RPMI8226 (cell line): ENCODE results near the gene CUEDC1.
A peak's percentile ranks its signal among the peaks of the same experiment; 100 is the strongest.
"Not testable (repeated sequence)": the region's sequence is repeated elsewhere in the genome, so short reads cannot be mapped to it uniquely, and the experiment has no call there.

Experiments
- DNase-seq: peaks from one replicate; pipeline ENCODE4 v3.0.0-alpha.2; 2015

CUEDC1 gene

DNA sequence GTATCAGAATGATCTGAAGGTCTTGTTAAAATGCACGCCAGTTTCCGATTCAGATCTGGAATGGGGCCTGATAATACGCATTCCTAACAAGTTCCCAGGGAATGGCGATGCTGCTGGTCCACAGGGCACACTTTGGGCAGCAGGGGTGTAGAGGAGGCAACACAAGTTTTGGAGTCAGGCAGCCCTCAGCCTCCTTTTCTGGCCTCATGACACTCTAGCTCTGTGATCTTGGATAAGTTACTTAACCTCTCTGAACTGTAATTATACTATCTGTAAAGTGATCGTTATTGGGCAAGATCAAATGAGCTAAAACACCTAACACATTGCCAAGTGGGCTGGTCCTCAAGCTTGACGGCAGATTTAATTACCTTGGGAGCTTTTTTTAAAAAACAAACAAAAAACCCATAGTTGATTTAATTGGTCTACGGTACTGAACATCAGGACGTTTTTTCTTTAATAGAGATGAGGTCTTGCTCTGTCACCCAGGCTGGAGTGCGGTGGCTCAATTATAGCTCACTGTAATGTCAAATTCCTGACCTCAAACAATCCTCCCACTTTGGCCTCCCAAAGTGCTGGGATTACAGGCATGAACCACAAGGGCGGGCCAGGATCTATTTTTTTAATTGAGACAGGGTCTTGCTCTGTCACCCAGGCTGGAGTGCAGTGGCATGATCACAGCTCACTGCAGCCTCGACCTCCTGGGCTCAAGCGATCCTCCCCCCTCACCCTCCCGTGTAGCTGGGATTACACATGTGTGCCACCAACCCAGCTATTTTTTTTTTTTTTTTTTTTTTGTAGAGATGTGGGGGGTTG is 95.4 kb downstream of the CUEDC1 start:
- DNase-seq = no peak

DNA sequence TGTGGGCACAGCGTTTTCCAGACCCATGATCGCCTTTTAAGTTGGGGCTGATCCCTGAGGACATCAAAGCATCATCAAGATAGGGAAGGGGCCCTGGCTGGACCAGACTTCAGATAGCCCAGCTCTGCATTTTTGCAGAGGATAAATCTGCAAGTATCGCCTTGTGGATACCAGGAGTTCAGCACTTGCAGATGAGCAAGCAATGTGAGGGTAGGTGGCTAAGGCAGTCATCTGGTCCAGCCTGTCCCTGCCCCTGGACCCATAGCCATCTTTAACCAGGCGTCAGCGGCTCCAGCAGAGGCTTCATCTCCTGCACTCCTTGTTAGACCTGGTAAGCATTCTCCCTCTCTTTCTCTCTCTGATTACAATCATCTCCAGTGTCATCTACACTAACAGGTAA is 96.4 kb downstream of the CUEDC1 start:
- DNase-seq = no peak

DNA sequence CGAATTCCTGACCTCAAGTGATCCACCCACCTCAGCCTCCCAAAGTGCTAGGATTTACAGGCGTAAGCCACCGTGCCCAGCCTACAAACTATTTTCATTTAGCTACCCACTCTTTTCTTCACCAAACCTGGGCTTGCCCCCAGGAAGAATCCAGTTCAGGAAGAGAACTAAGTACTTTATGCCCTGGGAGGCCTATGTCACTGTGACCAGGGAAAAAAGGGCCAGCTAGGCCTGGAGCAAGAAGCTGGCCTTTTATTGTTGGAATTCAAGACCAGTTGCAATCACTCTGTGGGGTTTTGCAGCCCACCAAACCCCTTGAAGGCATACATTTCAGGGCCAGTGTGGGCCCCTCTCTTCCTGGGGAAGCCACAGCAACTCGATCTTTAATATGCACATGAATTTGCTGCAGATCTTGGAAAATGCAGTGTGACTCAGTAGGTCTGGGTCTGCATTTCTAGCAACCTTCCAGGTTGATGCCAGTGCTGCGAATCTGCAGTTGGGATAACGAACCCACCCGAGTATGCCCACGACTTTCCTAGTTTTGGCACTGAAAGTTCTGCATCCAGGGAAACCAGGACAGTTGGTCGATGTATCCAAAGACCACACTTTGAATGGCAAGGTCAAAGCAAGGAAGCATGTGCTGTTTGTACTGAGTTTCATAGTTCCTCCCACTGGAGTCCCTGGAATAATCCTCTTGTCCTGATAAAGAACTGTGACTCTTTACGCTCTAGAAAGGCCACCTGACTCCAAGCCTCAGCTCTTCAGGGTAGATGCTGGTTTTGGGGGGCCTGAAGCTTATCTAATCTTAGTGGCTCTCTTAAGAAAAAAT is 98.2 kb downstream of the CUEDC1 start:
- DNase-seq = no peak

DNA sequence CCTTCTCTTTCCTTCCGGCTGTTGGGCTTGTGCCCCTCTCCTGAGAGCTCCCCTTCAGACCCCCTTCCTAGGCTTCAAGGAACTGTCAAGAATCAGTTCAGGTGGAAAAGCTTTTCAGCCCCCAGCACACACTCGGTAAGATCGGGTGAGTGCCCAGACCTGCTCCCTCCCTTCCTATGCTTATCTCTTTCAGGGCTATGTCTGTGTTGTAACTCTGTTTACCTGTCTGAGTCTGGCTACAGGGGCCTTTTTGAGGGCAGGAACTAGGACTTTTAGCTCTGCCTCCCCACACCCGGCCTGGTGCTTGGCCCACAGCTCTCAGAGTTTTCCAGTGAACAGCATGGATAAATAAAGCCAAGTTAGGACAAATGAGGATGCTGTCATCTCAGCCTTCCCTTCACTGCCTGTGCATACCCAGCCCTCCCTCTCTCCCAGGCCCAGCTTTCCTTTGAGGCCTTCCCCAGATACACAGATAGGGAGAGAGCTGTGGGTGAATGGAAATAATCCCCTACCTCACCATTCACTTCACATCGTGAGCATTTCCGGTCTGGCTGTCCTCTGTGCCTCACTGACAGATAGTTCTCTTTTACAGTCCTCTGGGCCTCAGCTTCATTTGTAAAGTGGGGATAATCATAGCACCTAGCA is 99.7 kb downstream of the CUEDC1 start:
- no peak for DNase-seq

DNA sequence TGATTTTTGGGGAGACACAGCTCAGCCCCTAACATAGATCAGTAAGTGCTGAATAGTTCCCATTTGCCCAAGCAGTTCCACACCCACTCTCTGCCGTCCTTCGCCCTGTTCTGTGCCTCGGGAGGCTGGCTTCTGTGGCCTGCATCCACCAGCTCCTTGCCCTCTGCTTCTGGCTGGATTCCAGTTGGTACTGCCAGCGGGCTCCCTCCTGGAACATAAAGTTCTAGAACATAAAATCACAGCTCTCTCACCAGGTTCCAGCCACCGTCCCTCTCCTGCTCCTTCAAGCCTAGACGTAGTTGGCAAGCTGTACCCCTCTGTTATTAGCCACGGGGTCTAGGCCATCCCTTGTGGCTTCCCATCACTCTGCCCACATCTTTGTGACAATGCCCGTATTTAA is 101.5 kb downstream of the CUEDC1 start:
- no peak for DNase-seq

DNA sequence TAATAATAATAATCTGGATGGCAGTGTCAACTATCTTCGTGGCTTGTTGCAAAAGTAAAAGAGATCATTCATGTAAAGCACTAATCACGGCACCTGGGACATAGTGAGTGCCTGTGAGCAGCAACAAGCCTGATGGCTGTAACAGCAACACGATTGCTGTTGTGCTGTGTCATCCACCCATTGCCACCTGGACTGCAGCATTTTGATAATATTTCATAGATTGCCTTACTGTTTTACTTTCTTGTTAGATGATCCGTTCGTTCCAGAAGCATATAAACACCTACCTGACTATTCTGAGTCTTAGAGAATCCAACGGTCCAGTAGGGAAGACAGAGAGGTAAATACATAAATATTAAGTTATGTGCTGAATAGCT is 102.3 kb downstream of the CUEDC1 start:
- no peak for DNase-seq

DNA sequence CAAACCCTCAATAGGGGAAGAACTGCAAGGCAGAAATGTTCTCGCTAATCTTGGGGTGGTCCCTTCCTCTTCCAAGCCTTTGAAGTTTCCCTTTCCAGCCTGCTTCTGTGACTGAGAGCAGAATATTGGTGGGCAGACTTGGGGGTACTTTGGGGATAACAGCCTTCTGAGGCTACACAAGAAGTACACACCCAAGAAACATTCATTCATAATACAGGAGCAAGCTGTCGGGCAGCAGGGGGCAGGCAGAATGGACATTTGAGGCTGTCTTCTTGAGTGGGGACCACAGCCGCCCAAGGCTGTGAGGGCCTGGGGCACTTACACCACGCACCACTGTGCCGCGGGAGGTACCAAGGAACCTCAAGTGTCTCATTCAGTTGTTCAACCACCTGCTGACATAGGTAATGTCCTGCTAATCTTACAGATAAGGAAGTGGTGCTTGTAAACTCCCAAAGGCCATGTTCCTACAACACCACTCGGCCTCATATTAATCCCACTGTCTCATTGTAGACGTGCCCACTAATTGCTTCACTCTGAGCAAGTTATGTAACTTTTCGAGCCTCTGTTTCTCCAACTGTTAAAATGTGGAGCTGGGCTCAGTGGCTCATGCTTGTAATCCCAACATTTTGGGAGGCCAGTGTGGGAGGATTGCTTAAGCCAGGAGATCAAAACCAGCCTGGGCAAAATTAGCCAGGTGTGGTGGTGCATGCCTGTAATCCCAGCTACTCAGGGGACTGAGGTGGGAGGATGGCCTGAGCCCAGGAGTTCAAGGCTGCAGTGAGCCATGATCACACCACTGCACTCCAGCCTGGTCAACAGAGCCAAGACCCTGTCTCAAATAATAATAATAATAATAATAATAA is 102.9 kb downstream of the CUEDC1 start:
- no peak for DNase-seq

DNA sequence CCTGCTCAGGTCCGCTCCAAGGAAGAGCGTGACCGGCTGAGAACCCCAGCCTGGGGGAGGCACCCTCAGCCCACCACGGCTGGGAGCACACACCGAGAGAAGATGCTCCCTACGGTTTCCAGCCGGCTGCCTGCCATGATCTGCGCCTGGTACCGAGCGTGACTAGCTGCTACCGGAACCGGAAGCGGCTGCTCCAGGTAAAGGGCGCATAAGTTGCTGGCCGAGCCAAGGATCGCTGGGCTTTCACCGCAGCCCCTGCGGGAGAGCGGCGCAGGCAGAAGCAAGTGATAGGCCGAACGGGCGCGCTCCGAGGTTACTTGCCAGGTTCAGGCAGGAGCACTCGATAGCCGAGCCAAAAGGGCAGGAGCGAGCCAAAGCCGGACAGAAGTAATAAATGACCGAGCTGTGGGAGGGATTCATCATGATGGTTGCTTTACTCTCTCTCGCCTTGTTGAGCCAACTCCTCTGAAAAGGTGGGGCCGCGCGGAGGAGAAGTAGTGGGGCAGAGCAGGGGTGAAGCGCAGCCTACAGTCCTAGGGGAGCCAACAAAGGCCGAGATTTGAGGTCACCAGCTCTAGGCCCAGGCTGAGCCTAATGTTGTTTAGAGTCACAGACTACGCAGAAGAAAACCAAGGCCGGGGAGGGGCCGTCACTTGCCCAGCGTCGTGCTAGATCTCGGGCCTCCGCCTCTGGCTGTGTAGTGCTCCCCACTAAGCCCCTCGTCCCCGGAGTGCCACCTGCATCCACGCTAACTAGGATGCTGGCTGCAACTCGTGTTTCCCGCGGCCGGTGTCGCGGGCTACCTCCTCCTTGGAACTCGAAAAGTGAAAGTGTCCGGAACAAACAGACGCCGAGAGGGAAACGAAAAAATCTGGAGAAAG is 105.1 kb downstream of the CUEDC1 start, which contains the start of gene MRPS23:
MRPS23 (minus strand) TSS at position 171 of the 881 bp plus-strand sequence; CDS start at position 137, 34 bp downstream.
- DNase-seq = peak; percentile 98

DNA sequence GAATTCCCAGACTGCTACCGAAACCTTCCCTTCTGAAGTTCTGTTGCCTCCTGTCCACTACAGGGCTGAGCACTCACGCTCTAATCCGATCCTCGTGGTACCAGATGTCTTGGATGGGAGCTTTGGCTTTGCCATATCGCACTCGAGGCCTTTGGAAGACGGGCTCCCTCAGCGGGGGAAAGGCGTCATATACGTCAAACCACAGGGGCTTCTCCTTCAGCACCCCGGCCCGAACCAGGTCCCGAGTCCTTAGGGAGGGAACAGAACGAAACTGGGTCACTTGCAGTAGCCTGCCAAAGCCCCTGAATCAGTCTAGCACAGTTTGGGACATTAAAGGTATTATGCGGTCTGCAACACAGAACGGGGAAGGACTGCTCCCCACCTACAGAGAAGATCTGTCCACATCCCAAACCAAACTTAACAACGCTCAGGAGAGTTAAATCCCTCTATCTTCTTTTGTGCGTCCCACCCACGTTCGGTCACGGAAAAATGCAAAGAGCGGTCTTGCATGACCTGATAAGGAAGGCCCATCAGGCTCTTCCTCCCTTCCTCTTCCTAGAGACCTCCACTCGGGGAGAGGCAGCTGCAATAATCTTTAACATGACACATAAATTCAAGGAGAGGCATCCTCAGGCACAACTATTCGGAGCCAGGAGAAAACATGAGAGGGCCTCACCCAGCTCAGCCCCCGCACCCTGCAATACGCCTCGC is 105.9 kb downstream of the CUEDC1 start:
- DNase-seq = no peak

DNA sequence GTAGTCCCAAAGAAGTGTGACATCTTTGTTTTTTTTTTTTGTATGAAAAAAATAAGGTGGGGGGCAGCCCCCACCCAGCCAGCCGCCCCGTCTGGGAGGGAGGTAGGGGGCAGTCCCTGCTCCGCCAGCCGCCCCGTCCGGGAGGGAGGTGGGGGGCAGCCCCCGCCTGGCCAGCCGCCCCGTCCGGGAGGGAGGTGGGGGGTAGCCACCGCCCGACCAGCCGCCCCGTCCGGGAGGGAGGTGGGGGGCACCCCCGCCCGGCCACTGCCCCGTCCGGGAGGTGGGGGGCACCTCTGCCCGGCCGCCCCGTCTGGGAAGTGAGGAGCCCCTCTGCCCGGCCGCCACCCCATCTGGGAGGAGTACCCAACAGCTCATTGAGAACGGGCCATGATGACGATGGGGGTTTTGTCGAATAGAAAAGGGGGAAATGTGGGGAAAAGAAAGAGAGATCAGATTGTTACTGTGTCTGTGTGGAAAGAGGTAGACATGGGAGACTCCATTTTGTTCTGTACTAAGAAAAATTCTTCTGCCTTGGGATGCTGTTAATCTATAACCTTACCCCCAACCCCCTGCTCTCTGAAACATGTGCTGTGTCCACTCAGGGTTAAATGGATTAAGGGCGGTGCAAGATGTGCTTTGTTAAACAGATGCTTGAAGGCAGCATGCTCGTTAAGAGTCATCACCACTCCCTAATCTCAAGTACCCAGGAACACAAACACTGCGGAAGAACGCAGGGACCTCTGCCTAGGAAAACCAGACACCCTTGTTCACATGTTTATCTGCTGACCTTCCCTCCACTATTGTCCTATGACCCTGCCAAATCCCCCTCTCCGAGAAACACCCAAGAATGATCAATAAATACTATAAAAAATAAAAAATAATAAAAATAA is 108.9 kb downstream of the CUEDC1 start:
- DNase-seq = not testable (repeated sequence)

DNA sequence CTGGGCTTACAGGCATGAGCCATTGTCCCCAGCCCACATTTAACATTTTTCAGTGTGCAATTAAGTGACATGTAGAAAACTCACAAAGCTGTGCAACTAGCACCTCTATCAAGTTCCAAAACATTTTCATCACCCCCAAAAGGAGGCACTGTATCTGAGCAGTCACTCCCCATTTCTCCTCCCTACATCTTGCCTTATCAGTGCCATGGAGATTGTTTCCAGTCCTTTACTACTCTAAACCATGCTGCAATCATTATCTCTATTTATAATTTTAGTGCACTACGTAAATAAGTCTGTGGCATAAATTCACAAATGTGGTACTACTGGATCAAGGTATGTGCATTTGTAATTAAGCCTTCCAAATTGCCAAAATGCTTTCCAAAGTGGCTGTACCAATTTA is 112.9 kb downstream of the CUEDC1 start:
- DNase-seq = no peak

DNA sequence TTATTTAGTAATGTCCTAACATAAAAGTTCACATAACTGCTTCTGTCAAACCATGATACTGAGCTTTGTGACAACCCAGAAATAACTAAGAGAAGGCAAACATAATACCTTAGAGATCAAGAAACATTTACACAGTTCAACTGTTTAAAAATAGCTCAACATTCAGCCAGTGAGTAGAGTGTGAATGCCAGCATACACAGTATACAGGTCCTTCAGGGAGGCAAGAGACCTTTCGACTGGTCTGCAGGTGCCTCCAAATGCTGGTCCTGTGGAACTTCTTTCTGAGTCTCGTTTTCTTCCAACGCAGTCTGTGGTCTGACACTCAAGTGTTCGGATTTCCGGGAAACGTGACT is 115.7 kb downstream of the CUEDC1 start:
- no peak for DNase-seq

DNA sequence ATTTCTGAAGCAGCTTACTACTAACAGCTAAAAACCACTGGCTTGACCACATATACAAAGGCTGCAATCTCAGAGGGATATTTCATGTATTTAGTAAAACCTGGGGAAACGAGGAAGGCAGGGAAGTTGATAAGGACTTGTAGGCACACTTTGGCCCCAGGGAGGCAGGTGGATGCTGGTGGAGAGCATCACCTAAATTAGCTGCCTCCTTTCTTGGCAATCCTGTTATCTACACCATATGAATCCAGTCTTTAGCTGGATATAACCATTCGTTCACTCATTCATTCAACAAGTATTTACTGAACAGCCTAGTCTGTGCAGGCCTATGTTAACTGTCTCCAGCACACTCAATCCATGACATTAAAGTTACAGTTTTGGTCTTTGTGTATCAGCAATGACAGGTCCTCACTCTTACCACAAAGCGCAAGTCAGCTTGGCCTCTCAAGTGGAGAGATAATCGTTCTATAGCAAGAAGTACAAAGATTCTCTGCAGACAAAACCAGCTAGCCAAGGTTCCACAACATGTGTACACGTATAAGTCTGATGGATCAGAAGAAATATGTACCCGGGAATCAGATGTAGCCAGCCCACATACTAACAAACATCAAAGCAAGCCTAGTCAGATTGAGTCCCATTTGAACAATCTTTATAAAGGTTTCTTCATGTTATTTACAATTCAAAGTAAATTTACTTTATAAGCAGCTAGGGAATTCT is 116.2 kb downstream of the CUEDC1 start:
- no peak for DNase-seq

DNA sequence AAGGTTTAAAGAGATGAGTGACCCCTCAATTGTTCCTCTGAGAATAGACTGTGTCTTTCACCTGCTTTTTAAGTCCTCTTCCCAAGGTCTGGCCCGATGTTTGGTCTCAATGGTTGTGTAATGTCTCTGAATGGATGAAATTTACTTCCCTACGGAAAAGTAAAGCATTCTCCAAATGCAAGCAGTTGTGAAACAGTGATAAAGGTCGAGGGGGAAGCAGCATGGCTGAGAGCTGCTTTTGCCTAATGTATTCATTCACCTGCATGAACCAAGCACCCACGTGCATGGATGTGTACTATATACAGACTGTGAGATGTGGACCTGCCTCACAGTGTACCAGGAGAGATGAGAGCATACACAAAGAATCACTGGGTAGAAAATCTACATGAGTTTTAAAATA is 116.8 kb downstream of the CUEDC1 start:
- no peak for DNase-seq

DNA sequence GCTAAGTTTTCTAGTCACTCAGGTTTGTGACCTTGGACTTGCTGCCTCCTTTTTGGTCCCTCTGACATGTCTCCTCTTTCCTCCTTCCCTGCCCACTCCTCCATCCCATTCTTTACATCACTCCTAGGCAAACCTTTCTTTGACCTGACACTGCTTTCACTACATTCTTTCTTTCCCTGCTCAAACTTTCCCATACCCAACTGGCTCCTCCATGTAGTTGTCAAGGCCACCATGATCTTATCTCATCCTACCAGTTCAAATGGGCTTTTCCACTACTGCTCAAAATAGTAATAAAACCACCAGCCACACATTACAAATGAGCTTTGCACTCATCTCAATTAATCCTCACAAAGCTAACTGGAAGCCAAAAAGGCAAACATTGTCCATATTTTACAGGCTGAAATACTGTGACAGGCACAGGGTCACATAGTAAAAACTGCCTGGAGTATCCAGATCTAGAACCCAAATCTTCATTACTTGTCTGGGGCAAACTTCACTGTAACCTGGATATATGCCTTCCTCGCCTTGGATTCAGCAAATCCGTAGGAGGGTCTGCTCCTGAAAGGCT is 119.8 kb downstream of the CUEDC1 start:
- DNase-seq = no peak

DNA sequence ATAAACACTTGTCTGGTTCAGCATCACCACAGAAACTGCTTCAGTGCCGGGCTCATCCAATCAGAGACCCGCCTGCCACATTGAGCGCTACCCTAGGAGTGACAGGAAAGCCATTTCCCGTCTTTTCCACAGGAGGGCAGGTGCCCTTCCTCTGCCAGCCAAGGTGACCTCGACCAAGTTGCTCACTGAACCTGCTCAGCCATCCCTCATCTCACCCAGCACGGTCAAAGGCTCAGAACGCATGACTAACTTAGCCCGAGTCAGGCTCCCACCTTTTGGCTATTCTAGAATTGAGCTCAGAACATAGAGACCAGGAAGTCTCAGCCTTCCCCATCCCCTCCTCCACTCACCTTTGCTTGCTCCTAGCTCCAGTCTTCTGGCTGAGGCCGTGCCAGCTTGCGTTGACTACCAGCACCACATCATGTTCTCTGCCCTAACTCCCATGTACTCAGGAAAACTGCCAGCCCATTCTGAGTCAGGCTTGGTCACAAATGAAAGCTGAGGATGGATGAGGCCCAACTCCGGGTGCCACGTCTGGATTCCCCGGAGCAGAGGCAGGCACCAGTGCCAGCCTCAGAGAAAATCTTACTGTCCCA is 121.0 kb downstream of the CUEDC1 start:
- peak; percentile 21 for DNase-seq

DNA sequence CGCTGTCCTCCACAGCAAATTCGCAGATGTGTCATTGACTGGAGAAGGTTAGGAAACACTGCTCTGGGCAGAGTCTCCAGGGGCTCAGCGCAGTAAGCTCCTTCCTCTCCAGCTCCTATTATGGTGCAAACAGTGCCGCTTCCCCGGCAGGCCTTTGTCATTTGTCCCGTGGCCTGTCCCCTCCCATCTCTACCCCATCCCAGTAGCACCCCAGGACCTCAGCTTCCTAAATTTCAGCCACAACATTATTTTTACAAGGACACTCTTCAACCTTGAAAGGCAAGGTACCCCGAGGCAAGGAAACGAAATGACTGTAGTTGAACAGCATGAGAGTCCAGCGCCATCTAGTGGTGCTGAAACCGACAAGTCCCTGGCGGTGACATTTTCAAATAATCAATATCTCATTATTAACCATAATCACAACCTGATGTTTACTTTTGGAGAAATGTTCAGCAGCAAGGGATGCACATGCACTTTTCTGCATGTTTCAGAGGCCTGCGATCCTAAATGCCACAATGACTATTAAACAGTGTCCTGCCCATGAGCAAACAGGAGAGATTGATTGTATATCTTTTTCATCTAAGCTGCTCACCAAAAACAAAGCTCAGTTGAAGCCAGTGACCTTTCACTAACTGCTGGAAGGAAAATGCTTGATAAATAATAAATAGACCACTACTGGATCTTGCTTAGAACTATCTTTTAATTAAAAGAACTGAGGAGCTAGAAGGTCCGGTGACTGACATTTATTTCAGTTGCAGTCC is 121.9 kb downstream of the CUEDC1 start:
- DNase-seq = peak; percentile 68
